Activated T-cell treated with anti-CD3 and anti-CD28 coated beads, Interleukin-2, amount 50 U/mL, for 24 hours (primary cell): ENCODE measurements around the gene MST1R.

Experiments
- DNase-seq: peaks from one replicate; pipeline ENCODE4 v3.0.0-alpha.2; 2020
- H3K27ac Mint-ChIP-seq: 2 replicates; pipeline ENCODE4 v1.8.0; 2020; ENCODE audit warnings: mild to moderate bottlenecking, mixed read lengths
- H3K27me3 Mint-ChIP-seq: 2 replicates; pipeline ENCODE4 v1.8.0; 2020; ENCODE audit warnings: mixed read lengths
- H3K36me3 Mint-ChIP-seq: 2 replicates; pipeline ENCODE4 v1.8.0; 2020; ENCODE audit warnings: low read depth, mixed read lengths
- H3K4me1 Mint-ChIP-seq: 2 replicates; pipeline ENCODE4 v1.8.0; 2020; ENCODE audit warnings: low read depth, mixed read lengths
- H3K4me3 Mint-ChIP-seq: 2 replicates; pipeline ENCODE4 v1.8.0; 2020; ENCODE audit warnings: mild to moderate bottlenecking, moderate library complexity, mixed read lengths
- H3K9me3 Mint-ChIP-seq: 2 replicates; pipeline ENCODE4 v1.8.0; 2020; ENCODE audit warnings: mixed read lengths

The MST1R gene

DNA sequence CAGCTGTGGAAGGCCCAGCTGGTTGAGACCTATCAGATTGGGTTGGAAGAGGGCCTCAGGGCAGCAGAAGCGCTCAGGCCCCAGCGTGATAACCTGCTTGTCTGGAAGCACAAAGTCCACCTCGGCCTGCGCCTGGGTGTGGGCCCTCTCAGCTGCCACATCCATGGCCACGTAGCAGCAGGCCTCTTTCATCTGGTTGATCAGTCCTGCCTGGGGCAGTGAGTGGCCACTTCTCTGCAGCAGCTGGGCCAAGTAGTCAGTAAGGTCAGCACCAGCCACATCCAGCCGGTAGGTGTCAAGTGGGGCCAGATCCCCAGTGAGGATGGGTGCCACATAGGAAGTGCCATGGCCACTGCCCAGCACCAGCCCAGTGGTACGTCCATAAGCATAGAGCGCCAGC, 30.1 kb downstream of the MST1R start:
- H3K4me3 Mint-ChIP-seq: no peak overlapping the region
- no peaks in the 10 kb centered on the region for H3K36me3 Mint-ChIP-seq
- no peaks in the 10 kb centered on the region for H3K9me3 Mint-ChIP-seq
- peaks cover 19% of the 10 kb centered on the region for H3K27me3 Mint-ChIP-seq
- H3K4me1 Mint-ChIP-seq: peaks cover 5% of the 10 kb centered on the region
- no peak overlapping the region for H3K27ac Mint-ChIP-seq
- DNase-seq: no peak

DNA sequence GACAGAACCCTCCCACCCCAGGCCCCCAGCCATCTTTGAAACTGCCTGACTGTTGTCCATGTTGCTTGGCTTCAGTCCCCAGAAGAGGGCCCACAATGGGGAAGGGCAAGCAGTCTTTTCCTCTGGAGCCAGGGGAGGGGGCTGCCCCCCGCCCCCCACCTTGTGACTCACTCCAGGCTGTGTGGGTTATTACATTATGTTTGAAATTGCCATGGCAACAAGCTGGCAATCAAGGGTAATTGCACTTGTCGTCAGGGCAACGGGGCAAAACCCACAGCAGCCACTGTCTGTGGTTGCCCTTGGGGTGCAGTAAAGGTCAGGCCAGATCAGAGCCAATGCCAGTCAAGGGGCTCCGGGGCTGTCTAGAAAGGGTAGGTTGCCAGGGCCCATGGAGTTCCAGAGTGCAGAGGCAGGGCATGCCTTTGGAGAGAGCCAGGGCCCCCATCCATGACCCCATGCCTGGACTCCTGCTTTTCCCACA, 30.8 kb downstream of the MST1R start:
- no peak for DNase-seq
- H3K4me3 Mint-ChIP-seq: no peak overlapping the region
- no peaks in the 10 kb centered on the region for H3K9me3 Mint-ChIP-seq
- H3K36me3 Mint-ChIP-seq: no peaks in the 10 kb centered on the region
- H3K27me3 Mint-ChIP-seq: peaks cover 27% of the 10 kb centered on the region
- H3K27ac Mint-ChIP-seq: no peak overlapping the region
- H3K4me1 Mint-ChIP-seq: peaks cover 5% of the 10 kb centered on the region

DNA sequence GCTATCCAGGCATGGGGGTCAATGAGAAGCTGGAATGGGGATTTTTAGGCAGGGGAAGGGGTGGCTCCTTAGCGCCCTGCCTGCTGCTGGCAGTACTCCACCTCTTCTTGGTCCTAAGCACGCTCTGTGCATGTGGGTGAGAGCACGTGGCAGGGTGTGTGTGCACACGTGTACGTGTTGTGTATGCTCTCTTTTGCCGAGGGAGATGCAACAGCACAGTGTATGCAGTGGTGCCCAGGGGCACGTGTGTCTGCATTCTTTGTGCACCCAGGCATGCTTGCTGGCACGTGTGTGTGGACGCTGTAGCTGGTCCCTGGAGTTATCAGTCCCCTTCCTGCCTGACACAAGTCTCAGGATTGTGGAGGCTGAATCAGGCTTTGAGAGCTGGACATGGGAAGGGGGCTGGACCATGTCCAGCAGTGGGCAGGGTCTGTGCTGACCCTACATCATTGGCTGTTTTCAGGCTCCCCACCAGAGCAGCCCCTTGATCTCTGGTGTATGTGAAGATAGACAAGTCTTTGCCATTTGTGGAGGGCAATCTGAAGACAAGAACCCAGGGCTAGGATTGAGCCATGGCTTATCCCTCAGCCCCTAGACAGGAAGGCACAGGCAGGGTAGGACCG, 32.0 kb downstream of the MST1R start:
- no peak overlapping the region for H3K4me3 Mint-ChIP-seq
- no peak overlapping the region for H3K27ac Mint-ChIP-seq
- peaks cover 5% of the 10 kb centered on the region for H3K4me1 Mint-ChIP-seq
- peaks cover 37% of the 10 kb centered on the region for H3K27me3 Mint-ChIP-seq
- DNase-seq: no peak
- no peaks in the 10 kb centered on the region for H3K9me3 Mint-ChIP-seq
- H3K36me3 Mint-ChIP-seq: no peaks in the 10 kb centered on the region

DNA sequence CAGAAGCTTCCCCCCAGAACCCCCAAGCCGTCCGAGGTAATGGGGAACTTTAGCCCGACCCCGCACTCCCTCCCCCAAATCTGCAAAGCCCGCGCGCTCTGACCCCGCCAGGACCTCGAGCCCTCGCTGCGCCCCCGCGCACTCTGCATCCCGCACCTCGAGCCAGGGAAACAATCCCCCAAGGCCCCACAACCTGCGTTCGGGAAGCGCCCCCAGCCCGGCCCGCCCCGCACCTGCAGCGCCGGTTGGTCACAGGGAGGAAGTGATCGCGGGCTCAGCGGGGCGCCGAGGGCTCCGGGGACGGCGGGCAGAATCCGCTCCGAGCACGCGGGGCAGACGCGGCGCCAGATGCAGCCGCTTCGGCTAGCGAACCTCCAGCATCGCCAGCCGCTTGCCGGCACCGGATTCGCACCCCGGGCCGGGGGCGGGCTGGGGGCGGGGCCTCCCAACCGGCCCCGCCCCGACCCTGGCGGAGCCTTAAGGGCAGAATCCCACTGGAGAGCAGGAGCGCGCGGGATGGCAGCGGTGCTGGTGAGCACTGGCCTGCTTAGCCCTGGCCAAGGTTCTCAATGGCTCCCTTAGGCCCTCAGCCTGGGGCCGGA, 34.0 kb downstream of the MST1R start, which contains the start of gene CAMKV:
Gene CAMKV, minus strand, starts transcription at position 382 of the 602 bp plus-strand sequence. CDS start 7,518 bp downstream, outside the sequence.
- peak within 1 kb of the TSS; percentile 59 for H3K4me3 Mint-ChIP-seq
- peak; percentile 59 for DNase-seq
- H3K9me3 Mint-ChIP-seq: no peaks in the 10 kb centered on the region
- H3K4me1 Mint-ChIP-seq: peaks cover 5% of the 10 kb centered on the region
- no peaks in the 10 kb centered on the region for H3K36me3 Mint-ChIP-seq
- no peak within 1 kb of the TSS for H3K27ac Mint-ChIP-seq
- H3K27me3 Mint-ChIP-seq: peaks cover 54% of the 10 kb centered on the region

DNA sequence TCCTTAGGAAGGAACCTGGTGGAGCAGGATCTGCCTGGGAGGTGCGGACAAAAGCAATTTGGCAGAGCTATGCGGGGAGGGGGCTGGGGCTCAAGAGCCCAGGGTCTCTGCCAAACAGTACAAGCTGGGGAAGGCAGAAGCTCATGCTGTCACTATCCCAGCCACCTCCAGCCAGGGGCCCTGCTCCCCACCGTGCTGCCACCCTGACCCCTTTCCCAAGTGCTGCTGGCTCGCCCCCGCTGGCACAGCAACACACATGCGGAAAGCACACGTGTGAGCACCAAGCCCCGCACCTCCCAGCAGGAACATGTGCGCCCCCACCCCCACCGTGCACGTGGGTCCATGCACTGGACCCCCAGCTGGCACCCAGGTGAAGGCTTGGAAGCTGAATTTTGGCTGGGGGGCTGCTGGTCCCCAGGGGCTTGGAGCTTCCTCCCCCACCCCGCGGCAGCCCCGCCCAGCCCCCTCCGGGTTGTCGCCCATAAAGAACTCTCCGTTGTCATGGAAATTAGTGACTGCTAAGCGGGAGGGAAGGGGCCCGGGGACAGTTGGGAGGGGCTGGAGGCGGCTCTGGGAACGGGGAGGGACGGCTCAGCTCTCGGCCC, 34.7 kb downstream of the MST1R start:
- Mint-ChIP-seq H3K36me3 (no peaks in the 10 kb centered on the region), H3K4me1 (peaks cover 5% of the 10 kb centered on the region), H3K4me3 (peak overlapping the region; percentile 59), H3K27me3 (peaks cover 58% of the 10 kb centered on the region), H3K27ac (no peak overlapping the region), H3K9me3 (no peaks in the 10 kb centered on the region)
- no peak for DNase-seq

DNA sequence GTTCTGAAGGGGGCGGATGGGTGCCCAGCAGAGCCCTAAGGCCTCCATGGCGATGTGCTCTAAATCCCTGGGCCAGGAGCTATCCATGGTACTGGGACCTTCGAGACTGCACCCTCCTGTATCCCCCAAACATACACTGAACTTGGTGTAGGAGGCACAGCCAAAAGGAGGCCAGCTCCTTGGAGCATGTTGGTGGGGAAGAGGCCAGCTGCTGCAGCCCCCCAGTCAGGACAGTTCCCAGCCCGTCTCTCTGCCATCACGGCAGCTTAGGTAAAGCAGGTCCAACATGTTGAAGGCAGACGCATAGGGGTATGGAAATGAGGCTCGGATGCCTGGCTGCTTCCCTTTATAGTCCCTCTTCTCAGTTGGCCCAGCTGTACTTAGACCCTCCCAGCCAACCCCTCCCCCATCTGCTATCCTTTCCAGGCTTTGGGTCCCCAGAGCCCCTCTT, 35.8 kb downstream of the MST1R start:
- no peaks in the 10 kb centered on the region for H3K36me3 Mint-ChIP-seq
- no peak for DNase-seq
- no peak overlapping the region for H3K27ac Mint-ChIP-seq
- no peaks in the 10 kb centered on the region for H3K9me3 Mint-ChIP-seq
- peaks cover 63% of the 10 kb centered on the region for H3K27me3 Mint-ChIP-seq
- no peak overlapping the region for H3K4me3 Mint-ChIP-seq
- peaks cover 3% of the 10 kb centered on the region for H3K4me1 Mint-ChIP-seq

DNA sequence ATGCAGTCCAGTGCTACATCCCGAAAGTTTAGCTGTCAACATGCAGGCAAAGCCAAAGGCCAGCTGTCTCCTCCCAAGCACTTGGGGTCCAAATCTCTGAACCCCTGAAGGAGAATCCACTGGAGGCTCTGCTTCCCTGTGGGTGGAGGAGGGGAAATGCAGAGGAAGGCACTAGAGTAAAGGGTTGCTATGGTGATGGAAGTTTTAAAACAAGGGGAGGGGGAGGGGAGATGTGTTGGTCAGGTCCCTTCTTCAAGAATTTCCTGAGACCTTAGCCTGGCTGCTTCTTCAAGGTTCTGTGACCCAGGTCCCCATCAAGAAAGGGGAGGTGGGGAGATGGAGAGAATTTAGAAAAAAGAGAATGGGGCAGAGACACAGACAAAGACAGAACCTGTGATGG, 36.3 kb downstream of the MST1R start:
- Mint-ChIP-seq H3K36me3 (no peaks in the 10 kb centered on the region), H3K4me1 (peaks cover 1% of the 10 kb centered on the region), H3K27me3 (peaks cover 63% of the 10 kb centered on the region), H3K9me3 (no peaks in the 10 kb centered on the region), H3K4me3 (no peak overlapping the region), H3K27ac (no peak overlapping the region)
- DNase-seq: no peak

DNA sequence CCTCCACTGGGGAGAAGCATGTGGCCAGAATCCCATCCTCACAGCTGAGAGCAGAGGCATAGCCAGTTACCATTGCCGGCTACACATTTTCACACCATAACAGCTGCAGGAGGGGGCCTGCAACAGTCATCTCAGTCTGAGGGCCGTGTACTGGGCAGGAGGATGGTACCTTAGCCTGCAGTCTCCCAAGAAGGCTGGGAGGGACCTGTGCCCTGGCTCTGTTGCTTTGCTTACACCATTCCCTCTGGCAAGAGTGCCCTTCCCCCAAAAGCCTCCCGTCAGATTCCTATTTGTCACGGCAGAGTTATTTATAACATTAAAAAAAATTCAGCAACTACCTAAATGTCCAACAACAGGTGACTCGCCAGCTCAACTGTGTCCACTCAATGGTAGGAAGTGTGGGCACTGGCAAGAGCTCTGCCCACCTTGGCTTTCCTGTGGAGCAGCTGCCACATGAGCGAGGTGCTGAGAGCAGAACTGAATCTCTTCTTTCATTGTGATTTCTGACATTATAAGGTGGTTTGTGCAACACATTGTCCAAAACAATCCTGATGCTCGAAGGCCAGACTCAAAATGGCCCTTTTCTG, 38.4 kb downstream of the MST1R start:
- Mint-ChIP-seq H3K27me3 (peaks cover 52% of the 10 kb centered on the region), H3K4me3 (no peak overlapping the region), H3K27ac (no peak overlapping the region), H3K36me3 (no peaks in the 10 kb centered on the region), H3K9me3 (no peaks in the 10 kb centered on the region), H3K4me1 (no peaks in the 10 kb centered on the region)
- DNase-seq: no peak

DNA sequence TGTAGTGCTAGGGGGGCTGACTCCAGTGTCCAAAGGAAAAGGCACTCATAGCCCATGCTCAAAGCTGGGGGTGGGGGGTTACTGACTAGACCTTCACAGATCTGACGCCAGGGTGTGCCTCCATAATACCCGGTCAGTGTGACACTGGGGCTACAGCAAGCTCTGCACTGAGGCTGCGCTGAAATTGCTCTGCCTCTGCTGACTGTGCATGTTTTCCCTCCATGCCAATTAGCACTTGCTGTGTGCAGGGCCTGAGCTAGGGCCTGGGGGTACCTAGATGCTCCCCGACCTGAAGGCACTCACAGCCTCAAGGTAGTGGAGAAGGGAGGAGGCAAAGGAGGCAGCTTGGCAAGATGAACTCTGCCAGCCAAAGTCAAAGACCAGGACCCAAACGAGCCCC, 39.2 kb downstream of the MST1R start:
- Mint-ChIP-seq H3K27me3 (peaks cover 48% of the 10 kb centered on the region), H3K27ac (no peak overlapping the region), H3K9me3 (no peaks in the 10 kb centered on the region), H3K4me1 (no peaks in the 10 kb centered on the region), H3K36me3 (no peaks in the 10 kb centered on the region), H3K4me3 (no peak overlapping the region)
- DNase-seq: no peak

DNA sequence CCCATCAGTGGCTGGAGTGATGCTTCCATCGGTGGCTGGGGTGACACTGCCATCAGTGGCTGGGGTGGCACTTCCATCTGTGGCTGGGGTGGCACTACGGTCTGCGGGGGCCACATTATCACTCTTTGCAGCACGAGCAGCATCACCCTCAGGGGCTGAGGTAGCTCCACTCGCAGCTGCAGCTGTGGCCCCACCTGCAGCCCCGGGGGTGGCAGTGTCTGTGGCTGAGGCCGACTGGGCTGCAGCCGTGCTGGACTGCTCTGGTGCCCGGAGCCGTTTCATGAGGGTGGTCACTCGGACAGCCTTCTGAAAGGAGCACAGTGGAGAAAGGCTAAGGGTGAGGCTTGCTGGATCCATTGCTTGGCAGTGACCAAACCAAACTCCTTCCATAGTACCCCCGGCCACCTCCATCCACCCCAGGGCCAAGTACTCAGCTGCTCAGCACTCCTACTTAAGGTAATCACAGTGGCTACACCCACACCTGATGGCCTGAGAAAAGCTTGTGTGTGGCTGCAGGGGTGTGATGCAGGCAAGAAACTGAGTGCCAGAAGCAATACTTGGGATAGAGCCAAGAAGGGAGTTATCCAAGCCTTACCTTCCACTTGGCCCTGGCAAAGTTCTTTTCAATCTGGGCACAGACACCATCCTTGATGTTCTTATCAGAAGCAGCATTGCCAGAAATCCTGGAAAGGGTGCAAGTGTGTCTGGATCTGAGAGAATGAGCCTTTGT, 43.9 kb downstream of the MST1R start:
- no peaks in the 10 kb centered on the region for H3K9me3 Mint-ChIP-seq
- DNase-seq: no peak
- peaks cover 6% of the 10 kb centered on the region for H3K36me3 Mint-ChIP-seq
- no peak overlapping the region for H3K27ac Mint-ChIP-seq
- H3K4me1 Mint-ChIP-seq: peaks cover 17% of the 10 kb centered on the region
- H3K27me3 Mint-ChIP-seq: peaks cover 10% of the 10 kb centered on the region
- H3K4me3 Mint-ChIP-seq: no peak overlapping the region

DNA sequence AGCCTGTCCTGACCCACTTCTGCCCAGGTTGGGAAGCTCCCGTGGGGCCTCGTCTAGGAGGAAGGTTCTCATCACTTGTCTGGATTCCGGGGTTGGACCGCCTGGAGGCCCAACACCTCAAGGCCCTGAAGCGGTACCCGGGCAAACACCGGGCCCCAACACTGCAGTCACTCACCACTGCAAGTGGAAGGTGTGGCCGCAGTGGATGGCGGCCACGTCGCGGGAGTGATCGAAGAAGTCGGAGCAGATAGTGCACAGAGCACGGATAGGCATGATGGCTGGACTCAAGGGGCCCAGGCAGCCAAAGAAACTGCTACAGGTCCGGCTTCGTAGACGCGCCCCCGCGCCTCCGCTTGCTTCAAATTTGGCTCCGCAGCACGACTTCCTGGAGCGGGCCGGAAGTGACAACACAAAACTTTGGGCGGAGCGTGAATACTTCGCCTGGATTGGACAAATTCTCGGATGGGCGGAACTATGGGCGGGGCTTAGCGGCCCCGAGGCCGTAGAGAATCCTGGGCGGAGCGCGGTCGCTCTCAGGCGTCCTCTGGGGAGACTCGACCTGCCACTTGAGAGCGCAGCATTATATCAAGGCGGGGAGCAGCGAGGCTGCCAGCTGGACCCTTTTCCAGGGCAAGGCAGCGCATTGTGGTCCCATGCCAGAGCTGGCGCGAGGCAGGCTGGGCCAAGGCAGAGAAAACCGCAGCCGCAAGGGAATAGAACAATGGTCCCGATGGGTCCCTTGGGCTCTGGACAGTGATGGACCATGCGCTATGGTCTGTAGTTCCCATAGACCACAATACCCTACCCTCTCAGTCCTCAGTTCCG, 47.3 kb downstream of the MST1R start, which contains the start of gene TRAIP:
Gene TRAIP, minus strand, starts transcription at position 384 of the 825 bp plus-strand sequence. Its CDS starts 111 bp downstream, at position 273.
- Mint-ChIP-seq H3K27ac (peak within 1 kb of the TSS; percentile 92), H3K4me3 (peak within 1 kb of the TSS; percentile 97), H3K27me3 (no peaks in the 10 kb centered on the region), H3K36me3 (peaks cover 10% of the 10 kb centered on the region), H3K9me3 (no peaks in the 10 kb centered on the region), H3K4me1 (peaks cover 19% of the 10 kb centered on the region)
- DNase-seq: peak; percentile 97

DNA sequence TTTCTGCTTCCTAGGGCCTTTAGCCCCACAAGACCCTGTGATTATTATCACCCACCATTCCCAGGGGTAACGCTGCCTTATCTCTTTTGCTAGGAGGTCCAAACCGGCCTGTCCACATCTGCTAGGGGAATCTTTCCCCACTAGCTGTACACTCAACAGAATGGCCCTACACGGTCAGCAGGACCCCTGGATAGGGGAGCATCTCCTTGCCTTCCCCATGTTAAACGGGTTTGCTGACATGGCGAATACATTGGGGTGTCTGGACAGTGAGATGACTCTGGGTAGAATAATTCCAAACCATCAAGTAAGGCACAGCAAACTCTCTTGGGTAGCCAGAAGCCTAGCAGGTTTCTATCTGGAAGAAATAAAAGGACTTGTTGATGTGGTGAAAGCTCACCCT, 48.0 kb downstream of the MST1R start:
- Mint-ChIP-seq H3K27ac (peak overlapping the region; percentile 92), H3K4me1 (peaks cover 19% of the 10 kb centered on the region), H3K36me3 (peaks cover 11% of the 10 kb centered on the region), H3K9me3 (no peaks in the 10 kb centered on the region), H3K27me3 (no peaks in the 10 kb centered on the region), H3K4me3 (peak overlapping the region; percentile 97)
- no peak for DNase-seq

DNA sequence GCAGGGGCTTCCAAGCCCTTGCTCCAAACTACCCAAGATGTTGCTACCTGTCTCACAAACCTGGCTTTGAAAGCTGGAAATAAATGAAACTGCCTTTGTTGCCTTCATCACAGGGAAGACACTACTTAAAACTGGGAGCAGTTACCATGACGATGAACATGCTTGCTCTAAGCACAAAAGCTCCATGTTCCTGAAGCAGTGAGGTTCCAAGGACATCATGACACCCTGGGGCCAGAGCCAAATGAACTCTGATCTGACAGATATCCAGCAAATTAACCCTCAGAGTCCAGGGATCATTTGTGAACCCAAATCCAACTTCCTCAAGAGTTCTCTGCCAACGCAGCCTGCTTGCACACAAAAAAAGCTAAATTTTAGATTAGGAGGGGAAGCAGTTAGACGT, 58.0 kb downstream of the MST1R start:
- Mint-ChIP-seq H3K4me1 (no peaks in the 10 kb centered on the region), H3K27me3 (no peaks in the 10 kb centered on the region), H3K36me3 (peaks cover 62% of the 10 kb centered on the region), H3K27ac (no peak overlapping the region), H3K4me3 (no peak overlapping the region), H3K9me3 (no peaks in the 10 kb centered on the region)
- DNase-seq: no peak
